GM23338 (cell line): ENCODE results near the gene SF3A1. TPM values are rescaled to one million over a fixed set of nuclear protein-coding genes. Genes with fewer than 3 reads are reported as not detected.

Source experiments
- ATAC-seq: fragments of 200-7000 bp; cut with Tn5 transposase; 3 replicates; pipeline ENCODE4 v1.9.1; 2020
- DNase-seq: peaks from one replicate; pipeline ENCODE4 v3.0.0-alpha.2; 2015; ENCODE audit warnings: low spot score
- H2AFZ ChIP-seq: fragments of 200-600 bp; sonication (generic); 2 replicates; pipeline ENCODE4 v1.8.0; 2016; ENCODE audit warnings: antibody characterized with exemption, mild to moderate bottlenecking, moderate library complexity
- H3F3A ChIP-seq: fragments of 200-600 bp; sonication (generic); replicated peaks from 2 replicates; pipeline ENCODE4 v1.8.0; 2017; ENCODE audit warnings: antibody characterized with exemption, mixed run types, low read depth
- H3K27ac ChIP-seq: fragments of 200-600 bp; sonication (generic); 2 replicates; pipeline ENCODE4 v1.6.1; 2016; ENCODE audit warnings: low read depth
- H3K27me3 ChIP-seq: fragments of 200-600 bp; sonication (generic); 2 replicates; pipeline ENCODE4 v1.8.0; 2016; ENCODE audit warnings: mild to moderate bottlenecking, mixed run types, moderate library complexity; ENCODE audit not compliant: insufficient read depth
- H3K36me3 ChIP-seq: fragments of 200-600 bp; sonication (generic); 2 replicates; pipeline ENCODE4 v1.8.0; 2016; ENCODE audit warnings: mild to moderate bottlenecking; ENCODE audit not compliant: insufficient read depth
- H3K4me1 ChIP-seq: fragments of 200-600 bp; sonication (generic); 2 replicates; pipeline ENCODE4 v1.8.0; 2016; ENCODE audit warnings: mild to moderate bottlenecking, moderate library complexity; ENCODE audit not compliant: insufficient read depth
- H3K4me2 ChIP-seq: fragments of 200-600 bp; sonication (generic); 2 replicates; pipeline ENCODE4 v1.7.1; 2017; ENCODE audit warnings: mixed run types
- H3K4me3 ChIP-seq: fragments of 200-600 bp; sonication (generic); 2 replicates; pipeline ENCODE4 v1.6.1; 2016; ENCODE audit warnings: mixed run types
- H3K79me2 ChIP-seq: fragments of 200-600 bp; sonication (generic); replicated peaks from 2 replicates; pipeline ENCODE4 v1.8.0; 2017; ENCODE audit warnings: mild to moderate bottlenecking; ENCODE audit not compliant: insufficient read depth
- H3K9me2 ChIP-seq: fragments of 200-600 bp; sonication (generic); 2 replicates; pipeline ENCODE4 v1.8.0; 2017; ENCODE audit not compliant: insufficient read depth
- H4K20me1 ChIP-seq: fragments of 200-600 bp; sonication (generic); replicated peaks from 2 replicates; pipeline ENCODE4 v1.8.0; 2017; ENCODE audit warnings: mild to moderate bottlenecking; ENCODE audit not compliant: insufficient read depth
- H3K27ac Mint-ChIP-seq: 2 replicates; pipeline ENCODE4 v1.8.0; 2020; ENCODE audit warnings: inconsistent platforms, mild to moderate bottlenecking, moderate library complexity, mixed read lengths
- H3K27me3 Mint-ChIP-seq: 3 replicates; pipeline ENCODE4 v1.8.0; 2022; ENCODE audit warnings: low read depth, mild to moderate bottlenecking, moderate library complexity, mixed read lengths, inconsistent platforms; ENCODE audit not compliant: insufficient read depth, poor library complexity
- H3K36me3 Mint-ChIP-seq: 3 replicates; pipeline ENCODE4 v1.8.0; 2021; ENCODE audit warnings: low read depth, mild to moderate bottlenecking, inconsistent platforms, moderate library complexity, mixed read lengths
- H3K4me1 Mint-ChIP-seq: 3 replicates; pipeline ENCODE4 v1.8.0; 2020; ENCODE audit warnings: mild to moderate bottlenecking, inconsistent platforms, mixed read lengths
- H3K4me3 Mint-ChIP-seq: 3 replicates; pipeline ENCODE4 v1.8.0; 2021; ENCODE audit warnings: moderate library complexity, mild to moderate bottlenecking, inconsistent platforms, mixed read lengths
- H3K9me3 Mint-ChIP-seq: 3 replicates; pipeline ENCODE4 v1.8.0; 2020; ENCODE audit warnings: moderate library complexity, mild to moderate bottlenecking, inconsistent platforms, mixed read lengths
- CREB1 ChIP-seq: fragments of 250-450 bp; sonication (Bioruptor Pico); IDR thresholded peaks from 2 replicates; pipeline ENCODE4 v1.5.0; 2020; ENCODE audit warnings: low read depth, mild to moderate bottlenecking, moderate library complexity
- CTCF ChIP-seq, 2 experiments: fragments of 200-600 bp in 1 of 2; sonication (generic) in 1 of 2; conservative IDR thresholded peaks; 2 replicates each; pipeline versions ENCODE4 v1.5.1 to v1.6.1; 2016 to 2017; ENCODE audit warnings: antibody characterized with exemption in 2 of 2, low read depth in 2 of 2, mild to moderate bottlenecking in 2 of 2, moderate library complexity in 1 of 2
- ETS1 ChIP-seq: IDR thresholded peaks from 2 replicates; pipeline ENCODE4 v1.6.1; 2016; ENCODE audit warnings: antibody characterized with exemption
- EZH2 ChIP-seq: fragments of 200-600 bp; sonication (generic); IDR thresholded peaks from one replicate; pipeline ENCODE4 v1.8.0; 2017; ENCODE audit warnings: antibody characterized with exemption, mild to moderate bottlenecking, low read depth; ENCODE audit not compliant: unreplicated experiment
- JUNB ChIP-seq: IDR thresholded peaks from one replicate; pipeline ENCODE4 v1.6.1; 2016; ENCODE audit warnings: antibody characterized with exemption; ENCODE audit not compliant: unreplicated experiment
- NANOG ChIP-seq: IDR thresholded peaks from 2 replicates; pipeline ENCODE4 v1.6.1; 2016; ENCODE audit warnings: antibody characterized with exemption, borderline replicate concordance
- POLR2AphosphoS5 ChIP-seq: IDR thresholded peaks from 2 replicates; pipeline ENCODE4 v1.6.1; 2016; ENCODE audit warnings: antibody characterized with exemption, low read depth
- REST ChIP-seq: IDR thresholded peaks from one replicate; pipeline ENCODE4 v1.6.1; 2018; ENCODE audit warnings: antibody characterized with exemption; ENCODE audit not compliant: unreplicated experiment
- STAT1 ChIP-seq: IDR thresholded peaks from one replicate; pipeline ENCODE4 v1.6.1; 2016; ENCODE audit warnings: antibody characterized with exemption; ENCODE audit not compliant: unreplicated experiment
- ZNF114 ChIP-seq: fragments of 250-450 bp; sonication (Bioruptor Pico); IDR thresholded peaks from 2 replicates; pipeline ENCODE4 v1.5.0; 2020; ENCODE audit warnings: mild to moderate bottlenecking, moderate library complexity
- ZNF331 ChIP-seq: fragments of 250-450 bp; sonication (Bioruptor Pico); IDR thresholded peaks from 2 replicates; pipeline ENCODE4 v1.5.0; 2020; ENCODE audit warnings: low read depth, mild to moderate bottlenecking, moderate library complexity
- ZNF462 ChIP-seq: fragments of 250-450 bp; sonication (Bioruptor Pico); IDR thresholded peaks from 2 replicates; pipeline ENCODE4 v1.5.0; 2020; ENCODE audit warnings: mild to moderate bottlenecking, moderate library complexity
- polyA plus RNA-seq: library from polyadenylated mRNA; unstranded; fragments of >200 nt; fragmentation: Nextera tagmentation; extraction: Ambion mirVana; gene quantifications from 2 replicates; pipeline ENCODE4 v1.2.1, GENCODE V29; 2016
- total RNA-seq: library from RNA; depleted of rRNA; stranded (reverse); fragments of >200 nt; shearing (Covaris generic); gene quantifications from 2 replicates; pipeline ENCODE4 v1.2.3, GENCODE V29; 2014

SF3A1 gene
- total and polyA plus RNA-seq, 2 experiments from 2014 or later, result 107 to 108 TPM

- Mint-ChIP-seq H3K27ac (no peak overlapping the region), H3K36me3 (no peaks in the 10 kb centered on the region), H3K9me3 (no peaks in the 10 kb centered on the region), H3K4me3 (no peak overlapping the region; the same call in 2 of the 3 replicates), H3K4me1 (peaks cover 4% of the 10 kb centered on the region), H3K27me3 (peaks cover 3% of the 10 kb centered on the region)
- Histone ChIP-seq H3K27ac (no peak overlapping the region), H3K4me2 (no peak overlapping the region), H3K36me3 (no peaks in the 10 kb centered on the region), H3K79me2 (no peaks in the 10 kb centered on the region), H3K27me3 (no peaks in the 10 kb centered on the region), H2AFZ (no peak overlapping the region), H3K4me3 (no peak overlapping the region), H3K4me1 (no peaks in the 10 kb centered on the region; the same call in 1 of the 2 replicates), H4K20me1 (peaks cover 3% of the 10 kb centered on the region; the same call in 1 of the 2 replicates), H3F3A (no peaks in the 10 kb centered on the region), H3K9me2 (no peaks in the 10 kb centered on the region)
- TF ChIP-seq CREB1 (no peak), POLR2AphosphoS5 (no peak), ETS1 (no peak), REST (no peak), EZH2 (no peak), STAT1 (no peak), CTCF (conservative IDR thresholded peaks at IDR 0.05; ENCODE audit: low read depth in 2 of 2) (no peak), ZNF331 (CRISPR knock-in tag) (no peak), ZNF462 (CRISPR knock-in tag) (no peak), NANOG (no peak), ZNF114 (no peak), JUNB (no peak)
- ATAC-seq (no peak), DNase-seq (no peak)
Measured at GRCh38 chr22:30320021-30320556, 36.6 kb downstream of the SF3A1 start.
